Muscle layer of duodenum (tissue), 2 donors: ENCODE measurements around the gene MMEL1.

Experiments
- H3K27ac ChIP-seq: one replicate; pipeline ENCODE4 v1.7.0; 2013; ENCODE audit warnings: mild to moderate bottlenecking, low read length
- H3K27me3 ChIP-seq: one replicate; pipeline ENCODE4 v1.7.0; 2013; ENCODE audit warnings: low read depth, mild to moderate bottlenecking, control low read depth, low read length
- H3K36me3 ChIP-seq, 2 donors: one replicate each; pipeline ENCODE4 v1.7.0; 2013; ENCODE audit warnings: low read length in 2 of 2, control low read depth in 1 of 2, mild to moderate bottlenecking in 1 of 2; ENCODE audit not compliant: insufficient read depth in 2 of 2, control insufficient read depth in 1 of 2
- H3K4me1 ChIP-seq, 2 donors: one replicate each; pipeline ENCODE4 v1.7.0; 2013; ENCODE audit warnings: low read length in 2 of 2, mild to moderate bottlenecking in 2 of 2, control low read depth in 1 of 2, moderate library complexity in 1 of 2; ENCODE audit not compliant: insufficient read depth in 2 of 2, control insufficient read depth in 1 of 2
- H3K4me3 ChIP-seq, 2 donors: one replicate each; pipeline ENCODE4 v1.7.0; 2013; ENCODE audit warnings: low read length in 2 of 2, low read depth in 1 of 2, mild to moderate bottlenecking in 1 of 2
- H3K9me3 ChIP-seq, 2 donors: one replicate each; pipeline ENCODE4 v1.7.0; 2013; ENCODE audit warnings: low read length in 2 of 2, control low read depth in 1 of 2, mild to moderate bottlenecking in 1 of 2; ENCODE audit not compliant: control insufficient read depth in 1 of 2
- donor health status: healthy.

Gene MMEL1

DNA sequence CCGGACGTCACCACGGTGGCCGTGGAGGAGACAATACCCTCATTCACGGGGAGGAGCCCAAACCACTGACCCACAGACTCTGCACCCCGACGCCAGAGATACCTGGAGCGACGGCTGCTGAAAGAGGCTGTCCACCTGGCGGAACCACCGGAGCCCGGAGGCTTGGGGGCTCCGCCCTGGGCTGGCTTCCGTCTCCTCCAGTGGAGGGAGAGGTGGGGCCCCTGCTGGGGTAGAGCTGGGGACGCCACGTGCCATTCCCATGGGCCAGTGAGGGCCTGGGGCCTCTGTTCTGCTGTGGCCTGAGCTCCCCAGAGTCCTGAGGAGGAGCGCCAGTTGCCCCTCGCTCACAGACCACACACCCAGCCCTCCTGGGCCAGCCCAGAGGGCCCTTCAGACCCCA, 69.6 kb downstream of the MMEL1 start:
- Histone ChIP-seq H3K27me3 (no peaks in the 10 kb centered on the region), H3K9me3 (no peaks in the 10 kb centered on the region), H3K27ac (no peak overlapping the region), H3K36me3 (peaks cover 4 to 48% of the 10 kb centered on the region in 2 donors), H3K4me3 (no peak overlapping the region), H3K4me1 (no peaks in the 10 kb centered on the region)

DNA sequence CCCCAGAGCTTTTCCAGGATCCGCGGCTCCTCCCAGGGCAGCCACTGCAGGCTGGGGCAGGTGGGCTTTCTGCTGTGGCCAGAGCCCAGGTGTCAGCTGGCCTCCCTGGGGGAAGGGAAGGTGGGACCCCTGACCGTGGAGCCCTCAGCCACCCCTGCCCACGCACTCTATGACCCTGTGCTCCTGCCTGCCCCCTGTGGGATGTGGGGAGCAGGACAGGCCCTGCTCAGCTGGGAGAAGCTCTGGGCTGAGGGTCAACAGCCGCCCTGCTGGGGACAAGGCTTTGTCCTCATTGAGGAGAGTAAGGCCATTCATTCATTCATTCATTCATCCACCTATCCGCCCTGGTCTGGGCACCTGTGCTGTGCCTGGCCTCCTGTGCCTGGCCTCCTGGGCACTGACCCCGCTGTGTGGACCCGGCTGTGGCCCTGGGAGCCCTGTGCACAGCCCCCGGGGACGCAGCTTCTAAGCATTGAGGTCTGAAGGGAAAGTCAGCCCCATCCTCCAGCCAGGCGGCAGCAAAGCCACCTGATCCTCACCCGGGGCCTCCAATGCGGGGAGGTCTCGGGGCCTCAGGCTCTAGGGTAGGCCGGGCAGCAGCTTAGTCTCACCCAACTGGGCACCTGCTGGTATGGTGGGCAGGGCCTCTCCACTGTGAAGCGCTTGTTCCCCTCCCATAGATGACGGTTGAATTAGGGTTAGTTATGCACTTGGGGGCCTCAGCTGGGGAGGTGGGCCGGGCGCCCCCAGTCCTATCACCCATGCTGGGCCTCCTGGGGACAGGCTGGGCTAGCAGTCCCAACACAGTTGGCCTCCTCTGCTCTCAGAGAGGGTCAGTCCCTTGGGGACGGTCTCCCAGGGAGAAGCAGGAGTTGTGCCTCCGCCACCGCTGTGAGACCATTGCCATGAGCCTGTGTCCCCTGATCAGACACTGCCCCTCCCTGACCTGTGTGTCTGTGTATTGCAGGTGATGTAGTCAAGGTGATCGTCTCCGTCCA, 70.6 kb downstream of the MMEL1 start:
- H3K4me3 ChIP-seq: no peak overlapping the region
- no peak overlapping the region for H3K27ac ChIP-seq
- H3K36me3 ChIP-seq: peaks cover 4 to 48% of the 10 kb centered on the region in 2 donors
- H3K27me3 ChIP-seq: no peaks in the 10 kb centered on the region
- H3K9me3 ChIP-seq: no peaks in the 10 kb centered on the region
- H3K4me1 ChIP-seq: peaks cover 0 to 9% of the 10 kb centered on the region in 2 donors

DNA sequence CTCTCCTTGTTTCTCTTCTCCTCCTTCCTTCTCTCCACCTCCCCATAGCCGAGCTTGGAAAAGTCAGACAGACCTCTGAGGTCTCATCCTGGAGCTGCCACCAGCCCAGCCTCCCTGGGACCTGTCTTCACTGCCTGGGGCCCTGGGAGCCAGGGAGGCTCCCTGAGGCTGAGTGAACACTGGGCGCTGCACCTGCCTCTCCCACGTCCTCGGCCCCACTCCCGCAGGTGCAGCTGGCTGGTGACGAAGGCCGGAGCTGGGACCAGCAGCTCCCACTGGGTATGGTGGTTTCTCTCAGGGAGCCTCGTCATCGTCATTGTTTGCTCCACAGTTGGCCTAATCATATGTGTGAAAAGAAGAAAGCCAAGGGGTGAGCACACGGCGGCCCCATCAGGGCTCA, 71.4 kb downstream of the MMEL1 start:
- Histone ChIP-seq H3K4me1 (peaks cover 0 to 16% of the 10 kb centered on the region in 2 donors), H3K36me3 (peaks cover 4 to 48% of the 10 kb centered on the region in 2 donors), H3K27ac (no peak overlapping the region), H3K4me3 (no peak overlapping the region), H3K9me3 (no peaks in the 10 kb centered on the region), H3K27me3 (no peaks in the 10 kb centered on the region)

DNA sequence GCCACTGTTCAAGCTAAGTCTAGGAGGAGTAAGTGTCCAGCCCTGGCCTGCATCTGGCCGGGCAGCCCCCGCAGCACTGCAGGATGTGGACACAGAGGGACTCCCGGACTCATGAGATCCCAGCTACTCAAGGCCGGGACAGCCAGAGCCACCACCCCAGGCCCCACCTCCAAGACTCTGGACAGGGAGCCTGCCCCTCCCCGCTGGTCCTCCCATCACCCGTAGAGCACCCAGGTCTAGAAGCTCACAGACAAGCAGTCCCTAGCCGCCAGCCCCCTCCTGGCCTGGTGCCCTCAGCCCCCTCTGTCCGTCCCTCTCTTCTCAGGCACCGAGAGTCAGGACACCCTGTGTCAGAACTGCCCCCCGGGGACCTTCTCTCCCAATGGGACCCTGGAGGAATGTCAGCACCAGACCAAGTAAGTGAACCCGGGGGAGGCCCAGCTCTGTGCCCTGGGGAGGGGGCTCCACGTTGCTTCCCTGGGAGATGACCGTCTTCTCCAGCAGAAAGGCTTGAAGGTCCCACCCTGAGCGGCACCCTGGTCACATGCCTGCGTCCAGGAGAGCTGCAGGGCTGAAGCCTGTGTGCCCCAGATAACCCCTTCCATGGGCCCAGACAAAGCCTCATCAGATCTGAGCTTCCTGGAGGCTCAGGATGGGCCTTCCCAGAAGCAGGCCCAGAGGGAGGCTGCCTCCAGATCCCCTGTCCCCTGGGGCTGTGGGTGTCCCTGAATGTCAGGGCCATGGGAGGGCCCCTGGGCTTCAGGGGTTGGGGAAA, 72.3 kb downstream of the MMEL1 start:
- Histone ChIP-seq H3K4me3 (no peak overlapping the region), H3K27ac (no peak overlapping the region), H3K36me3 (peaks cover 4 to 48% of the 10 kb centered on the region in 2 donors), H3K9me3 (no peaks in the 10 kb centered on the region), H3K4me1 (peaks cover 0 to 21% of the 10 kb centered on the region in 2 donors), H3K27me3 (no peaks in the 10 kb centered on the region)

DNA sequence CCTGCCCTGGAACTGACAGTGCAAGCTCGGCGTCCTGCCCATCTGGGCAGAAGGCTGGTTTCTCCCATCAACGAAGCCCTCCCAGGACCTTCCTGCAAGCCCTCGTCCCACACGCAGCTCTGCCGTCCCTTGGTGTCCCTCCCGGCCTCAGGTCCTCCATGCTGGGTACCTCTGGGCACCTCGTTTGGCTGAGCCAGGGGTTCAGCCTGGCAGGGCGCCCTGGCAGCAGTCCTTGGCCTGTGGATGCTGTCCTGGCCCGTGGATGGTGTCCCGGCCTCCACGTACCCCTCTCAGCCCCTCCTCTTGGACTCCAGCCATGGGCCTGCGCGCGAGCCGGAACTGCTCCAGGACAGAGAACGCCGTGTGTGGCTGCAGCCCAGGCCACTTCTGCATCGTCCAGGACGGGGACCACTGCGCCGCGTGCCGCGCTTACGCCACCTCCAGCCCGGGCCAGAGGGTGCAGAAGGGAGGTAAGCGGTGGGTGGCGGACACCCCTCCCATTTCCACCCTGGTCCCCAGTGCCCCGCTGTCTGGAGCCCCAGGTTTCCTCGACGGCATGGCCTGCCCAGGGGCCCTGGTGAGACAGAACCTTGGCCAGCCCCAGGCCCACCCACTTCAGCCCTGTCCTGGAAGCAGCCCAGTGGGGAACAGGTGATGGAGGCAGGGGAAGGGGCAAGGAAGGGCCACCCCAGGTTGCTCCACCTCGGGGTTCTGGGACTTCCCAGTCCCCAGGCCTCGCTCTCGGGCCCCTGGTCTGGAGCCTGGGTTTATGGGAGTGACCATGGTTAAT, 73.1 kb downstream of the MMEL1 start:
- Histone ChIP-seq H3K27ac (no peak overlapping the region), H3K9me3 (no peaks in the 10 kb centered on the region), H3K36me3 (peaks cover 4 to 48% of the 10 kb centered on the region in 2 donors), H3K4me1 (peaks cover 0 to 28% of the 10 kb centered on the region in 2 donors), H3K4me3 (no peak overlapping the region), H3K27me3 (no peaks in the 10 kb centered on the region)

DNA sequence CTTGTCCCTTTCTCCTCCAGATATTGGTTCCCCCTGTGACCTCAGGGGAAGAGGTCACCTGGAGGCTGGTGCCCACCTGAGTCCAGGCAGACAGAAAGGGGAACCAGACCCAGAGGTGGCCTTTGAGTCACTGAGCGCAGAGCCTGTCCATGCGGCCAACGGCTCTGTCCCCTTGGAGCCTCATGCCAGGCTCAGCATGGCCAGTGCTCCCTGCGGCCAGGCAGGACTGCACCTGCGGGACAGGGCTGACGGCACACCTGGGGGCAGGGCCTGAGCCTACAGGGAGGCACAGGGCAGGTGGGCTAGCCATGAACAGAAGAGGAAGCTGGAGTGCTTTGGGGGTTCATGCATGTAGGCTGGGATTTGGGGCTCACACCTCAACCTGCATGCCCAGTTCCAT, 74.0 kb downstream of the MMEL1 start:
- no peaks in the 10 kb centered on the region for H3K27me3 ChIP-seq
- peaks cover 4 to 48% of the 10 kb centered on the region in 2 donors for H3K36me3 ChIP-seq
- no peak overlapping the region for H3K4me3 ChIP-seq
- no peaks in the 10 kb centered on the region for H3K9me3 ChIP-seq
- peaks cover 0 to 31% of the 10 kb centered on the region in 2 donors for H3K4me1 ChIP-seq
- H3K27ac ChIP-seq: no peak overlapping the region

DNA sequence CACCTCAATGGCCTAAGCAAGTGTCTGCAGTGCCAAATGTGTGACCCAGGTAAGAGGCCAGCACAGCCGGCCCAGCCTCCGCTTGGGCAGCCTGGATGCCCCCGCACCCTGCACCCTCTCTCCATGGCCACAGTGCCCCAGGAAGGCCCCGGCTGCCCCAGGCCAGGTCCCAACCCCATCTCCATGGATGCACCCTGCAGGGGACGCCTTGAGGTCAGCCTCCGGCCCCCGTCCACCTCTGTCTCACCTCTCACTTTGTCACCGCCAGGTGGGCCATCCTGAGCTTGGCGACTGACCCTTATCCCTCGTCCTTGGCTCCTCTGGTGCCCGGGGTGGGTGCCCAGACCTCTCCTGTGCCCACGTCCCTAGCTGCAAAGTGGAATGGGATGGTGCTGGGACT, 74.4 kb downstream of the MMEL1 start:
- no peak overlapping the region for H3K27ac ChIP-seq
- peaks cover 0 to 31% of the 10 kb centered on the region in 2 donors for H3K4me1 ChIP-seq
- H3K27me3 ChIP-seq: no peaks in the 10 kb centered on the region
- H3K4me3 ChIP-seq: no peak overlapping the region
- no peaks in the 10 kb centered on the region for H3K9me3 ChIP-seq
- peaks cover 4 to 44% of the 10 kb centered on the region in 2 donors for H3K36me3 ChIP-seq

DNA sequence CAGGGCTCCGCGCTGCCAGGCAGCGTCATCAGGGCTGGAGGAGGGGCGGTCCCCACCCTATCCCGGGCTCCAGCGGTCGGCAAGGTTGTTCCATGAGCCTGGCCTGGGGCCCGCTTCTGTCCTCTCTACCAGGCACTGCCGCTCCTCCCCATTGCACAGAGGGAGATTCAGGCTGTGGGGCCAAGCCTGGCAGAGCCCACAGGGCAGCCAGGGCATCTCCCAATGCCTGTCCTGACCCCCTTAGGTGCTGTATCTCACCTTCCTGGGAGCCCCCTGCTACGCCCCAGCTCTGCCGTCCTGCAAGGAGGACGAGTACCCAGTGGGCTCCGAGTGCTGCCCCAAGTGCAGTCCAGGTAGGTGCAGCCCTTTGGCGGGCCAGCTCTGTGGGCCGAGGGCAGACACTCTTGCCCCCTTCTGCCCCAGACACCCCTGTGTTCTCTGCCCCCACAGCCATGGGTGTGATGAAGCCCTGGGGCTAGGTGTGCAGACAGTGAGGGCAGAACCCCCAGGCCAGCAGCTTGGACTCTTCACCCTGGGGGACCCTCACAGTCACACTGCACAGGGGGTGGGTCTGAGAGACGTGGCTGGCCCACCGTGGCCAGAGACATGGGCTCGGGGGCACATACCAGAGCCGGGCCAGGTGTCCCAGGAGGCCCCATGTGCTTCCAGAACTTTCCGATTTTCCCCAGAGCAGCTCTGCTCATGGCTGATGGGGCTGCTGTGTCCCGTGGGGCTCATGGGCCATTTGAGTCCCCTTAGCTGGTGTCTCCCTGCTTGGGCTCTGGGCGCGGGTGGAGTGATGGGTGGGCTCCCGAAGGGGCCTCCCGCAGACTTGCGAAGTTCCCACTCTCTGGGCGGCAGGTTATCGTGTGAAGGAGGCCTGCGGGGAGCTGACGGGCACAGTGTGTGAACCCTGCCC, 75.1 kb downstream of the MMEL1 start:
- Histone ChIP-seq H3K36me3 (peaks cover 4 to 37% of the 10 kb centered on the region in 2 donors), H3K9me3 (no peaks in the 10 kb centered on the region), H3K4me3 (peak overlapping the region; percentile 86), H3K27ac (peak overlapping the region; percentile 97), H3K27me3 (no peaks in the 10 kb centered on the region), H3K4me1 (peaks cover 0 to 31% of the 10 kb centered on the region in 2 donors)

DNA sequence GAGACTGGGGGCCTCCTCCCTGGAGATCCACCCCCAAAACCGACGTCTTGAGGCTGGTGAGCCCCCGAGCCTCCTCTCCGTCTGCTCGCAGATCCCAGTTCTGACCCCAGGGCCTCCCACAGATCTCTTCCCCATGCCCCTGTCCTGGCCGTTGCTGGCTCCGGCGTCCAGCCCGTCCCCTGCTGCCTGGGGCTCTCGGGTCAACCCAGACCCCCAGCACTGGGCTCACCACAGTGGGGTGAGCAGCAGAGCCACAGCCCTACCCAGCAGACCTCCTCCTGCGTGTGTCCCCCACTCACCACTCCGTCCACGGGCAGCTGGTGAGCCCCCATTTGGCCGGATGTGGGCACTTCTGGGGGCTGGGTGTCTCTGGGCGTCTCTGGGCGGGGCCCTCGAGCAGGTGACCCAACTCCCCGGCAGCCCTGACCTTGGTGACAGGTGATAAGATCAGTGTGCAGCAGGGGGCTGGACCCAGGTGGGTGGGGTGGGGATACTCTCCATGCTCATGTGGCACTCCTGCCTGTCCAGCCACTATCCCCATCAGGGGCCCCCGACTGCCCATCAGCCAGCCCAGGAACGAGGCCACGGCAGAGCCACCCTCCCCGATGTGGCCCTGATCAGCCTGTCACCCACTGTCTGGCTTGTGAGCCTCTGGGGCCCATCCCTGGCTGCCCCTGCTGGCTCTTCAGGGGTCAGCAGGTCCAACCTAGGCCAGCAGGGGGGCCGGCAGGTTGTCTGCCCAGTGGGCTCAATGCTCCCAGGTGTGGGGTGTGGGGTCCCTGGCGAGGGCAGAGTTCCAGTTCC, 75.9 kb downstream of the MMEL1 start:
- Histone ChIP-seq H3K27me3 (no peaks in the 10 kb centered on the region), H3K27ac (peak overlapping the region; percentile 97), H3K4me3 (peak overlapping the region; percentile 86), H3K9me3 (no peaks in the 10 kb centered on the region), H3K36me3 (peaks cover 4 to 29% of the 10 kb centered on the region in 2 donors), H3K4me1 (peaks cover 0 to 31% of the 10 kb centered on the region in 2 donors)
